Nephron progenitor cell (in vitro differentiated cells): ENCODE results near the gene TTN.

Experiments
- DNase-seq: peaks from one replicate; pipeline ENCODE4 v3.0.0; 2021
- H3K27ac Mint-ChIP-seq: 2 replicates; pipeline ENCODE4 v1.8.0; 2021; ENCODE audit warnings: mild to moderate bottlenecking, moderate library complexity, mixed read lengths
- H3K27me3 Mint-ChIP-seq: 2 replicates; pipeline ENCODE4 v1.8.0; 2021; ENCODE audit warnings: mild to moderate bottlenecking, low read depth, mixed read lengths; ENCODE audit not compliant: poor library complexity
- H3K36me3 Mint-ChIP-seq: 2 replicates; pipeline ENCODE4 v1.8.0; 2021; ENCODE audit warnings: low read depth, mixed read lengths
- H3K4me1 Mint-ChIP-seq: 2 replicates; pipeline ENCODE4 v1.8.0; 2021; ENCODE audit warnings: mixed read lengths
- H3K4me3 Mint-ChIP-seq: 2 replicates; pipeline ENCODE4 v1.8.0; 2021; ENCODE audit warnings: mild to moderate bottlenecking, moderate library complexity, mixed read lengths
- H3K9me3 Mint-ChIP-seq: 2 replicates; pipeline ENCODE4 v1.8.0; 2021; ENCODE audit warnings: mild to moderate bottlenecking, moderate library complexity, mixed read lengths
- TF ChIP-seq, protein P1 (sequence below): fragments of 200-600 bp; sonication (generic); IDR thresholded peaks from 2 replicates; pipeline ENCODE4 v1.5.0; 2021; ENCODE audit warnings: antibody characterized with exemption

The TTN gene

DNA sequence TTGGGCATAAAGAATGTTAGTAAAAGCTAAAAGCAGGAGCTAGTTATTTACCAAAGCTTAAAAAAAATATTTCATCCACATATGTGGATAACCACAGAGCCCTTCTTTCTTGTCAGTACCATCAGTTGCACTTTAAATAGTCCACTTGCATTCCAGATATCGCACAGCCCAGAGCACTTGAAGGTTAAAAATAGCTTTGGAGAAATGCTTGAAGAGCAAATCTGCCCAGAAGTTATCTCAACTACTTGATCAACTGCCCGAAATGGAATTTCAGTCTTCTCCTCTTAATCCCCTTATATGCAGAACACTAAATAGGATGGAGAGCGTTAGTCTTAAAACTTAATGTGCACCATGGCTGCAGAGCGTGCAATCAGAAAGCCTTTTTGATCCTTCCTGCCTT is 178.6 kb downstream of the TTN start:
- Mint-ChIP-seq H3K4me3 (no peak overlapping the region), H3K4me1 (no peaks in the 10 kb centered on the region), H3K27ac (no peak overlapping the region), H3K27me3 (peaks cover 4% of the 10 kb centered on the region), H3K9me3 (no peaks in the 10 kb centered on the region), H3K36me3 (no peaks in the 10 kb centered on the region)
- TF ChIP-seq, protein P1, sequence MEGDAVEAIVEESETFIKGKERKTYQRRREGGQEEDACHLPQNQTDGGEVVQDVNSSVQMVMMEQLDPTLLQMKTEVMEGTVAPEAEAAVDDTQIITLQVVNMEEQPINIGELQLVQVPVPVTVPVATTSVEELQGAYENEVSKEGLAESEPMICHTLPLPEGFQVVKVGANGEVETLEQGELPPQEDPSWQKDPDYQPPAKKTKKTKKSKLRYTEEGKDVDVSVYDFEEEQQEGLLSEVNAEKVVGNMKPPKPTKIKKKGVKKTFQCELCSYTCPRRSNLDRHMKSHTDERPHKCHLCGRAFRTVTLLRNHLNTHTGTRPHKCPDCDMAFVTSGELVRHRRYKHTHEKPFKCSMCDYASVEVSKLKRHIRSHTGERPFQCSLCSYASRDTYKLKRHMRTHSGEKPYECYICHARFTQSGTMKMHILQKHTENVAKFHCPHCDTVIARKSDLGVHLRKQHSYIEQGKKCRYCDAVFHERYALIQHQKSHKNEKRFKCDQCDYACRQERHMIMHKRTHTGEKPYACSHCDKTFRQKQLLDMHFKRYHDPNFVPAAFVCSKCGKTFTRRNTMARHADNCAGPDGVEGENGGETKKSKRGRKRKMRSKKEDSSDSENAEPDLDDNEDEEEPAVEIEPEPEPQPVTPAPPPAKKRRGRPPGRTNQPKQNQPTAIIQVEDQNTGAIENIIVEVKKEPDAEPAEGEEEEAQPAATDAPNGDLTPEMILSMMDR: no peak
- DNase-seq: no peak

DNA sequence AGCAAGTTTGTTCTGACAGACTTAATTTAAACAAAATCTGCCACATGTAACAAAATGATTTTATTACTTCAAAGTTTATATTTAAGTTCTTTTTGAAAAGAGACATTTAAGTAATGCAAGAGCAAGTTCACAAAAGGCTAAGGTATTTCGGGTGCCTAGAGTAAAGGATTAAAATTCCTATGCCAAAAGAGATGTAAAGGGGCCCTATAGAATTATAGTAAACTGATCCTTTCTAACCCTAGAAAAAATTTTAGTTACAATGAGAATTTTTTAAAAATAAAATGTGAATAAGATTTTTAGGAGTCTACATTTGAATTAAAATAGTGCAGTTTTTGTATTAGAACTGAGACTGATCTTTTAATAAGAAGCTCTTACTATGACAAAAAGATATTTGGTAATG is 179.8 kb downstream of the TTN start:
- H3K36me3 Mint-ChIP-seq: no peaks in the 10 kb centered on the region
- no peaks in the 10 kb centered on the region for H3K4me1 Mint-ChIP-seq
- H3K27ac Mint-ChIP-seq: no peak overlapping the region
- H3K4me3 Mint-ChIP-seq: no peak overlapping the region
- H3K9me3 Mint-ChIP-seq: no peaks in the 10 kb centered on the region
- DNase-seq: no peak
- TF ChIP-seq, protein P1: no peak
- H3K27me3 Mint-ChIP-seq: peaks cover 4% of the 10 kb centered on the region

DNA sequence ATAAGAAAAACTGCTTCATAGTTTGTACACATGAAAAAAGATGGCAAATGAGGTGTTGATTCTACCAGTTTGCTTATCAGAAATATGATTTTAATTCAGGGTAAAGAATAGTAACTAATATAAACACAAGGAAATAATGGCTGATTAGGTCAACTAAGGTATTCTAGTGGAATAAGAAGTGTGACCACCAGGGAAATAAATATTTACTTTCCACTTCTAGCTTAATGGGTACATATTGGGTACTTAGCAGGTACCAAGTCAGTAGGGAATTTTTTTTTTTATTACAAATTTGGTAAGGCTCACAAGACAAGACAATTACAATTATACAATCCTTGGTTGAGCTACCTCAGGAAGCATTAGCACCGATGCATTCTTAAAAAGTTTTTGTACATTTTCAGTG is 191.3 kb downstream of the TTN start:
- no peak for DNase-seq
- Mint-ChIP-seq H3K27ac (no peak overlapping the region), H3K27me3 (no peaks in the 10 kb centered on the region), H3K9me3 (no peaks in the 10 kb centered on the region), H3K4me1 (no peaks in the 10 kb centered on the region), H3K36me3 (peaks cover 25% of the 10 kb centered on the region), H3K4me3 (no peak overlapping the region)
- TF ChIP-seq, protein P1: no peak

DNA sequence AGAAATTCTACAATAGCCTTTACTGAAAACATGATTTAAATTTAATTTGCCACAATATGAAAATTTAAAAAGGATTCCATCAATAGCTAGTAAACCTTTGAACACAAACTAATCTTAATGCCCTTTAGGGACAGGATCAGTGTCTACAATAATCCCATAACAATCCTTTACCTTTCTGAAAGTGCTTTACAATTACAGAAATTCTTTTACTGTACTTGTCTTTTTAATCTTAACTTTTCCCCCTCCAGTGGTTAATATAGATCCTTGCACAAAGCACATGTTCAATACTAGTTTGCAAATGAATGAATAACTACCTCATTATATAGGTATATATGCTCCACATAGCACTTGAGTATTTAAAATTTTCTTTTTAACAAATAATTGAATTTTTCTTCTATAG is 204.3 kb downstream of the TTN start:
- no peak overlapping the region for H3K4me3 Mint-ChIP-seq
- H3K9me3 Mint-ChIP-seq: no peaks in the 10 kb centered on the region
- TF ChIP-seq, protein P1: no peak
- no peaks in the 10 kb centered on the region for H3K4me1 Mint-ChIP-seq
- no peak for DNase-seq
- no peaks in the 10 kb centered on the region for H3K27me3 Mint-ChIP-seq
- H3K27ac Mint-ChIP-seq: no peak overlapping the region
- H3K36me3 Mint-ChIP-seq: peaks cover 53% of the 10 kb centered on the region

DNA sequence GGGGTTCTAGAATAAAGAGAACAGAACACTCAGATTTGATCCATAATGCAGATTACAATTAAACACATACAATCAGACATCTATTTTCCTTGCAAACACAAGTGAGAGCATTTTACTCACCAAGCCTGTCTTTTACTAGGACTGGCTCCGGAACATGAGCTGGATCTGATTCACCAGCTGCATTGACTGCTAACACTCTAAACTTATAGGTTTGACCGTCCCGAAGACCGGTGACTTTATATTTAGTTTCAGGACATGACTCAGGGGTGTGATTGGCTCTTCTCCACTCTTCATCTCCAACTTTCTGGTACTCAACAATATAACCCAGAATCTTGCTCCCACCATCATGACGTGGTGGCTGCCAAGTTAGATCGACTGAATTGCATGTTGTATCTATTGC is 214.6 kb downstream of the TTN start:
- no peak for DNase-seq
- Mint-ChIP-seq H3K27me3 (no peaks in the 10 kb centered on the region), H3K4me1 (no peaks in the 10 kb centered on the region), H3K9me3 (no peaks in the 10 kb centered on the region), H3K4me3 (no peak overlapping the region), H3K27ac (no peak overlapping the region), H3K36me3 (peaks cover 58% of the 10 kb centered on the region)
- TF ChIP-seq, protein P1: no peak

DNA sequence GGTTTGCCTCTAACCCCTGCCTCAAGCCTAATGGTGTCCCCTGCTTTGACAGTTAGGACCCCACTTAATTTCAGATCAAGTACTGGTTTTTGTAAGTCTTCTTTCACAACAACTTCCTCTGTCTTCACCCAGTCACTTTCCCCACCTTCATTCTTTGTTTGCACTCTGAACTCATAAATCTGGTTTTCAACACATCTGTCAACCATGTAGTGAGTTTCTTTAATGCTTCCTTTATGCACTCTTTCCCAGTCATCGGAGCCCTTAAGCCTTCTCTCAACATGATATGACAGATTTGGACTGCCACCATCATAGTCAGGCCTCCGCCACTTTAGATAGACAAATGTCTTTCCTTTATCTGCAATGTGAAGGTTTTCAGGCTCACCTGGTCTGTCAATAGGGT is 217.9 kb downstream of the TTN start:
- Mint-ChIP-seq H3K36me3 (peaks cover 67% of the 10 kb centered on the region), H3K9me3 (no peaks in the 10 kb centered on the region), H3K4me3 (no peak overlapping the region), H3K4me1 (no peaks in the 10 kb centered on the region), H3K27ac (no peak overlapping the region), H3K27me3 (no peaks in the 10 kb centered on the region)
- no peak for DNase-seq
- TF ChIP-seq, protein P1: no peak
